Measurements from ENCODE around the gene USP10. TPM values are rescaled to one million over a fixed set of nuclear protein-coding genes. Genes with fewer than 3 reads are reported as not detected.

USP10 gene
- total and polyA plus RNA-seq, 2 donors (not counting 3 experiments of a cell fraction or from before 2014, with no cell fraction given): 84.0 to 115 TPM

GRCh38 chr16:84729716-84730320 lies 30.0 kb downstream of the USP10 start:
- dilution Hi-C loops (cut with MboI; ENCODE audit: extremely low pct_ligation_motif_present, low sequenced_read_pairs): no loop called here
- peak overlapping the region; percentile 95 for H3K4me2 ChIP-seq (ENCODE audit: insufficient read depth, low read length)
- DNase-seq (ENCODE audit: low read depth, low spot score) (peak; percentile 59), FAIRE-seq (no peak)
- CTCF ChIA-PET: interaction anchor here (0.9 to 9.3 kb wide), 11 partner anchors 9 to 242 kb away, joined by 3 to 148 read pairs (median 5); no protein-coding TSS in a partner anchor
- H3K27me3 ChIP-seq (ENCODE audit: control insufficient read depth in 2 of 2, insufficient read depth in 2 of 2, low read length in 2 of 2): no peaks in the 10 kb centered on the region
- H3K27ac ChIP-seq (ENCODE audit: insufficient read depth, low read depth, low read length): peak overlapping the region; percentile 83
- H3K9me1 ChIP-seq (replicated peaks; ENCODE audit: control insufficient read depth, extremely low read depth, insufficient read depth, low read length): no peaks in the 10 kb centered on the region
- H3K9me3 ChIP-seq (replicated peaks; ENCODE audit: control insufficient read depth, insufficient read depth, low read length): no peaks in the 10 kb centered on the region
- H3K4me3 ChIP-seq (replicated peaks in 1 of 3; ENCODE audit: insufficient read depth in 1 of 3, low read depth in 1 of 3, low read length in 3 of 3): peak overlapping the region in 1 of 3 experiments; percentile 68
- intact Hi-C loops (cut with micrococcal nuclease): no loop called here
- peak overlapping the region; percentile 94 for H3K9ac ChIP-seq (replicated peaks; ENCODE audit: extremely low read depth, insufficient read depth, low read length)
- no peaks in the 10 kb centered on the region for H3K36me3 ChIP-seq (ENCODE audit: control insufficient read depth in 2 of 2, extremely low read depth in 1 of 2, insufficient read depth in 2 of 2, low read length in 2 of 2)
- BruUV-seq (replicated peaks): TSS peak; percentile 89
- peaks cover 4% of the 10 kb centered on the region for H4K20me1 ChIP-seq (replicated peaks; ENCODE audit: control insufficient read depth, extremely low read depth, insufficient read depth, low read length)
- no peak overlapping the region for H2AFZ ChIP-seq (ENCODE audit: low read depth, low read length)
- POLR2A ChIA-PET: interaction anchor here (0.5 to 1.2 kb wide), 3 partner anchors 41 to 239 kb away, joined by 3 to 8 read pairs (median 3); no protein-coding TSS in a partner anchor
- H3K4me1 ChIP-seq (ENCODE audit: control insufficient read depth, extremely low read depth, insufficient read depth, low read length): peaks cover 66% of the 10 kb centered on the region
- peaks cover 89% of the 10 kb centered on the region for H3K79me2 ChIP-seq (ENCODE audit: control insufficient read depth, insufficient read depth, low read length)
- TF ChIP-seq EZH2 (IDR thresholded peaks at IDR 0.05; ENCODE audit: borderline replicate concordance, low read depth, low read length, severe bottlenecking) (no peak), CTCF (IDR thresholded peaks at IDR 0.05; ENCODE audit: extremely low read depth in 1 of 2, insufficient read depth in 1 of 2, low read depth in 1 of 2, low read length in 2 of 2) (no peak), POLR2A (IDR thresholded peaks at IDR 0.05; ENCODE audit: low read depth, low read length) (no peak), MYC (IDR thresholded peaks at IDR 0.05; ENCODE audit: low read depth, low read length) (no peak), GATA2 (IDR thresholded peaks at IDR 0.05; ENCODE audit: insufficient read depth, insufficient read length, low read depth, low read length) (no peak), JUN (IDR thresholded peaks at IDR 0.05; ENCODE audit: borderline replicate concordance, insufficient read depth, insufficient read length, low read depth) (no peak), FOS (IDR thresholded peaks at IDR 0.05; ENCODE audit: borderline replicate concordance, insufficient read depth, low read length) (no peak), POLR2AphosphoS5 (IDR thresholded peaks at IDR 0.05; ENCODE audit: insufficient read depth, low read depth, low read length) (no peak), MAX (IDR thresholded peaks at IDR 0.05; ENCODE audit: insufficient read depth, insufficient read length) (no peak)

Data from endothelial cell of umbilical vein (primary cell).